ENCODE data around the gene RFESD. TPM values are rescaled to one million over a fixed set of nuclear protein-coding genes. Genes with fewer than 3 reads are reported as not detected.

RFESD gene
- total and polyA plus RNA-seq, 2 of the 13 experiments (the other 11 are each of a cell fraction or from before 2014, with no cell fraction given), result 1.1 to 2.2 TPM

GRCh38 chr5:95634081-95634480 lies 12.5 kb upstream of the RFESD start:
- H3K36me3 ChIP-seq (replicated peaks in 1 of 2; ENCODE audit: control insufficient read depth in 1 of 2, insufficient read depth in 2 of 2, low read length in 2 of 2), result no peaks in the 10 kb centered on the region
- no peak overlapping the region for H3K27ac ChIP-seq (ENCODE audit: extremely low read length, insufficient read depth, low read length)
- no peaks in the 10 kb centered on the region for H3K79me2 ChIP-seq (ENCODE audit: insufficient read depth, low read length)
- CTCF ChIA-PET (ENCODE audit: low intra/inter-chr PET ratio, low total read pairs), result no interaction called here
- no peak for DNase-seq (ENCODE audit: low spot score)
- no TSS peak for BruUV-seq (replicated peaks)
- POLR2A ChIA-PET, result no interaction called here
- peaks cover 0 to 14% of the 10 kb centered on the region in 2 experiments; a peak in 2 of 5 replicates for H3K27me3 ChIP-seq (ENCODE audit: control insufficient read depth in 1 of 2, insufficient read depth in 2 of 2, low read length in 2 of 2)
- H3K4me2 ChIP-seq (ENCODE audit: low read depth, low read length), result no peak overlapping the region
- H3K4me1 ChIP-seq (ENCODE audit: insufficient read depth, low read length), result no peaks in the 10 kb centered on the region
- intact Hi-C loops (cut with micrococcal nuclease; ENCODE audit: unreplicated experiment) (no loop called here), in situ Hi-C loops (cut with HindIII; ENCODE audit: extremely low pct_ligation_motif_present, low pct_unique_long_range_greater_than_20kb) (loop anchor here (25.0 kb wide), 1 partner anchor 703 kb away; no protein-coding TSS in a partner anchor)
- no peak for ATAC-seq
- no peak overlapping the region for H2AFZ ChIP-seq (ENCODE audit: low read length)
- TF ChIP-seq MAF1 (CRISPR knock-in tag; IDR thresholded peaks at IDR 0.05; ENCODE audit: borderline replicate concordance), result no peak
- TF ChIP-seq ZNF274 (CRISPR knock-in tag; IDR thresholded peaks at IDR 0.05), result no peak
- no peak for TF ChIP-seq ZNF841 (CRISPR knock-in tag; IDR thresholded peaks at IDR 0.05; ENCODE audit: borderline replicate concordance)
- TF ChIP-seq NCOA5 (CRISPR knock-in tag; IDR thresholded peaks at IDR 0.05), result no peak
- TF ChIP-seq BHLHE40 (IDR thresholded peaks at IDR 0.05; ENCODE audit: low read length), result no peak
- no peak for TF ChIP-seq KMT2B (CRISPR knock-in tag; IDR thresholded peaks at IDR 0.05)
- H3K4me3 ChIP-seq (replicated peaks in 1 of 3; ENCODE audit: insufficient read depth in 1 of 3, low read depth in 2 of 3, low read length in 3 of 3), result no peak overlapping the region
- WGBS (ENCODE audit: low lambda C conversion rate), result 27% methylated on average over 3 of the region's 3 CpGs
- H4K20me1 ChIP-seq (ENCODE audit: insufficient read depth, low read length), result no peaks in the 10 kb centered on the region
- no peaks in the 10 kb centered on the region for H3K9me3 ChIP-seq (ENCODE audit: low read length)
- no peak overlapping the region for H3K9ac ChIP-seq (ENCODE audit: insufficient read depth, low read depth, low read length)
- FAIRE-seq, result no peak

- H3K27ac ChIP-seq (ENCODE audit: extremely low read length, insufficient read depth, low read length), result no peak overlapping the region
- 33% methylated on average over 3 of the region's 3 CpGs for WGBS (ENCODE audit: low lambda C conversion rate)
Observed at GRCh38 chr5:95638632-95639031, 7.9 kb upstream of the RFESD start.

More at GRCh38 chr5:95638632-95639031, 7.9 kb upstream of the RFESD start:
- Histone ChIP-seq H3K9me3 (ENCODE audit: low read length) (no peaks in the 10 kb centered on the region), H3K9ac (ENCODE audit: insufficient read depth, low read depth, low read length) (no peak overlapping the region), H3K4me2 (ENCODE audit: low read depth, low read length) (no peak overlapping the region), H3K79me2 (ENCODE audit: insufficient read depth, low read length) (no peaks in the 10 kb centered on the region), H3K4me1 (ENCODE audit: insufficient read depth, low read length) (peaks cover 28% of the 10 kb centered on the region), H4K20me1 (ENCODE audit: insufficient read depth, low read length) (no peaks in the 10 kb centered on the region), H3K4me3 (replicated peaks in 1 of 3; ENCODE audit: insufficient read depth in 1 of 3, low read depth in 2 of 3, low read length in 3 of 3) (no peak overlapping the region), H3K27me3 (ENCODE audit: control insufficient read depth in 1 of 2, insufficient read depth in 2 of 2, low read length in 2 of 2) (peaks cover 0 to 14% of the 10 kb centered on the region in 2 experiments; a peak in 2 of 5 replicates), H2AFZ (ENCODE audit: low read length) (no peak overlapping the region), H3K36me3 (replicated peaks in 1 of 2; ENCODE audit: control insufficient read depth in 1 of 2, insufficient read depth in 2 of 2, low read length in 2 of 2) (no peaks in the 10 kb centered on the region)
- ChIA-PET CTCF (ENCODE audit: low intra/inter-chr PET ratio, low total read pairs) (no interaction called here), POLR2A (interaction anchor here (1.7 kb wide), 1 partner anchor 8 kb away, joined by 3 read pairs; the partner anchor contains the start of gene RFESD)
- ATAC-seq (no peak), DNase-seq (ENCODE audit: low spot score) (no peak), FAIRE-seq (no peak)
- in situ Hi-C loops (cut with HindIII; ENCODE audit: extremely low pct_ligation_motif_present, low pct_unique_long_range_greater_than_20kb), result loop anchor here (25.0 kb wide), 1 partner anchor 699 kb away; no protein-coding TSS in a partner anchor
- no TSS peak for BruUV-seq (replicated peaks)
- intact Hi-C loops (cut with micrococcal nuclease; ENCODE audit: unreplicated experiment), result no loop called here
- no peak for TF ChIP-seq BRCA1 (CRISPR knock-in tag; IDR thresholded peaks at IDR 0.05)
- TF ChIP-seq ARID2 (CRISPR knock-in tag; IDR thresholded peaks at IDR 0.05; ENCODE audit: borderline replicate concordance), result no peak
